DND-41 (cell line): ENCODE measurements around the gene PRODH2.

Experiments
- CTCF ChIP-seq: IDR thresholded peaks from 2 replicates; pipeline ENCODE4 v1.5.1; 2012; ENCODE audit warnings: borderline replicate concordance, low read length, moderate library complexity, mild to moderate bottlenecking; ENCODE audit not compliant: poor library complexity, severe bottlenecking; ENCODE audit errors: extremely low read depth
- EZH2 ChIP-seq: IDR thresholded peaks from 3 replicates; pipeline ENCODE4 v1.6.1; 2012; ENCODE audit warnings: borderline replicate concordance, low read depth, mild to moderate bottlenecking, moderate library complexity, low read length, inconsistent platforms; ENCODE audit not compliant: severe bottlenecking

GRCh38 chr19:35793381-35794165 lies 19.1 kb downstream of the PRODH2 start:
- TF ChIP-seq CTCF (no peak), EZH2 (no peak)
